Measurements from ENCODE around the gene ARHGAP19.
"Not testable (repeated sequence)": the region's sequence is repeated elsewhere in the genome, so short reads cannot be mapped to it uniquely, and the experiment has no call there.

The ARHGAP19 gene

GRCh38 chr10:97290076-97290475, 2.4 kb downstream of the ARHGAP19 start:
- H3K4me3 ChIP-seq (ENCODE audit: low read depth, low read length), result not testable (repeated sequence)

DNA sequence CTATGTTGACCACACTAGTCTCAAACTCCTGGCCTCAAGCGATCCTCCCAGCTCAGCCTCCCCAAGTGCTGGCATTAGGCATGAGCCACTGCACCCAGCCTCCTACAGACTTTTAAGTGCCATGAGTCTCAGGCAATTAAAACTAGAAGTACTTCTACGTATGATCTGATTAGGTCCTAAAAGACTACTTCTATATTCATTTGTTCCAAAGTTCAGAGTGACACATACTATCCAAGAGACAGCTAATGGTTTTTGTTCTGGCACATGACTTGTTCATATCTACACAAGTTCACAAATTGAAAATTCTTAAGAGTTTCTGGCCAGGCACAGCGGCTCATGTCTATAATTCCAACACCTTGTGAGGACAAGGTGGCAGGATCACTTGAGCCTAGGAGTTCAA, 11.7 kb downstream of the ARHGAP19 start:
- no peak overlapping the region for H3K4me3 ChIP-seq (ENCODE audit: low read depth, low read length)

DNA sequence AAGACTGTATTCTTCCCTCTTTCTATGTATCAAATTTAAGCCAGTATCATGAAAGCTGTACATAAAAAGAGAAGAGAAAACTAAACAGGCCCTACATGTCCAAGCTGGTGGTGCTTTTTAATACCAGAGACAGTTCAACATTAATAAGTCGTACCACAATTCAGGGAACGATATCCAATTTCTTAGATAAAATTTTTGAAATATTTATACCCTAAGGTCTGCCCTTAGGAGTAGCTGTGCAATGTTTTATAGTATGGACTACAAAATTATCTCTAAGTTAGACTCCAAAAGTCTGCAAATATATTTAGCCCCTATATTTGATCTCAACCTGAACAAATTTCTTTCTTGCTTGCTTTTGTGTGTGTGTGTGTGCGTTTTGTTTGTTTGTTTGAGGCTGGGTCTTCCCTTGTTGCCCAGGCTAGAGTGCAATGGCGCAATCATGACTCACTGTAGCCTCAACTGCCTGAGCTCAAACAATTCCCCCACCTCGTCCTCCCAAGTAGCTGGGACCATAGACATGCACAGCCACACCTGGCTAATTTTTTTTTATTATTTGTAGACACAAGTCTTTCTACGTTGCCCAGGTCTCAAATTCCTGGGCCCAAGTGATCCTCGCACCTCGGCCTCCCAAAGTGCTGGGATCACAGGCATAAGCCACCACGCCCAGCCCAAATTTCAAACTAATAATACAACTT, 13.2 kb downstream of the ARHGAP19 start:
- no peak overlapping the region for H3K4me3 ChIP-seq (ENCODE audit: low read depth, low read length)

DNA sequence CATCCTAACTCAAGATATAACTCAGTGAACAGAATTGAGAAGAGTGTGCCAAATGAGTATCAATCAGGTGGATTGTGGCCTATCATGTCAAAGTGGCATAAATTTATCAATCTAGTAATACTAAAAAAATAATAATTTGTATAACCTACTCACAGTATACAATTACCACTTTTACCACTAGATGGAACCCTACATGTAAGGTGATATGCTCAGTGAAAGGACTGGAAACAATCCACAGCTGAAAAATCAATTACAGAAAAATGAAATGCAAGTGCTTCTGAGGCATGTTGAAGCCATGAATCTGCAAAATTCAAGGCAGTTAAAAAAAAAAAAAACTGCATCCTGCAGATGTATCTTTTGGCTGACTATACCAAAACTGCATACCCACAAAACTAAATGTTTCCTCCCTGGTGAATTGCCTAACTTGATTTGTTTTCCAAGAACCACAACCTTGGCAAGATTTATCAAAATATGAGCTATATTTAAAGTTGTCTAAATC, 13.9 kb downstream of the ARHGAP19 start:
- H3K4me3 ChIP-seq (ENCODE audit: low read depth, low read length), result no peak overlapping the region

GRCh38 chr10:97277551-97277950, 14.9 kb downstream of the ARHGAP19 start:
- H3K4me3 ChIP-seq (ENCODE audit: low read depth, low read length), result no peak overlapping the region

GRCh38 chr10:97274828-97275227, 17.6 kb downstream of the ARHGAP19 start:
- no peak overlapping the region for H3K4me3 ChIP-seq (ENCODE audit: low read depth, low read length)

GRCh38 chr10:97273700-97274099, 18.7 kb downstream of the ARHGAP19 start:
- no peak overlapping the region for H3K4me3 ChIP-seq (ENCODE audit: low read depth, low read length)

GRCh38 chr10:97270523-97271154, 21.8 kb downstream of the ARHGAP19 start:
- H3K4me3 ChIP-seq (ENCODE audit: low read depth, low read length), result no peak overlapping the region

DNA sequence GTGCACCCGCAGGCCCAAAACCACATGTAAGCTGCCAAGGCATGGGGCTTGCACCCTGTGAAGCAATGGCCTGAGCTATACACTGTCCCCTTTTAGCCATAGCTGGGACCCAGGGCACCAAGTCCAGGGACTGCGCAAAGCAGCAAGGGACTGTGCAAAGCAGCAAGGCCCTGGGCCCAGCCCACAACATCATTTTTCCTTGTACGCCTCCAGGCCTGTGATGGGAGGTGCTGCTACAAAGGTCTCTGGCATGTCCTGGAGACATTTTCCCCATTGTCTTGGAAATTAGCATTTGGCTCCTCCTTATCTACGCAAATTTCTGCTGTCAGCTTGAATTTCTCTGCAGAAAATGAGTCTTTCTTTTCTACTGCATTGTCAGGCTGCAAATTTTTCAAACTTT, 24.8 kb downstream of the ARHGAP19 start:
- H3K4me3 ChIP-seq (ENCODE audit: low read depth, low read length), result no peak overlapping the region

GRCh38 chr10:97265095-97265494, 27.3 kb downstream of the ARHGAP19 start:
- not testable (repeated sequence) for H3K4me3 ChIP-seq (ENCODE audit: low read depth, low read length)

DNA sequence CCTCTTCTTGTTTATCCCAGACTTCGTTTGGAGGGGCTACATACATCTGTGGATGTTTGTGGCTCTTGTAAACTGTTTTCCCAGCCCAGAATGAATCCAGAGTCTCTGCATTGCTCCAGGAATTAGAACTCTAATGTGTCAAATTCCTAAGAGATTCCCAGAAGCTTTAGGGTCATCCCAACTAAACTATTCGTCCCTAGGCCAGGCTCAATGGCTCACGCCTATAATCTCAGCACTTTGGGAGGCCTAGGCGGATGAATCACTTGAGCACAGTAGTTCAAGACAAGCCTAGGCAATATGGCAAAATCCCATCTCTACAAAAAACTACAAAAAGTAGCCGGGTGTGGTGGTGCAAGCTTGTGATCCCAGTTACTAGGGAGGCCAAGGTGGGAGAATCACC, 28.5 kb downstream of the ARHGAP19 start:
- H3K4me3 ChIP-seq (ENCODE audit: low read depth, low read length), result no peak overlapping the region

DNA sequence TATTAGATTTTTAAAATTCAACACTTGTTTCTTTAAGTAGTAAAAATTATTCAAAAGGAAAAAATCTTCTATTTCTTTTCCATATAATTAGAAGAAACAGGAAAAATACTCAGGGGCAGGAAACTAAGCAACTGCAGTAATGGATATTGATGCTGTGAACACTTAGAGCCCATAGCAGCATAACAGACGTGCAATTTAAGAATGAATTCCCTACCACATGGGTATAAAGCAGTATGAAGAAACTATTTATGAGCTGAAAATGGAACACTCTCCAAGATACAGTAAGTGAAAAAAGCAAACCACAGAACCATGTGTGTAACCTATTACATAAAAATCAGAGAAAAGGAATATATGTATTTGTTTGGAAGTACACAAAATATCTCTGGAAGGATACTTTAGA, 30.8 kb downstream of the ARHGAP19 start:
- no peak overlapping the region for H3K4me3 ChIP-seq (ENCODE audit: low read depth, low read length)

DNA sequence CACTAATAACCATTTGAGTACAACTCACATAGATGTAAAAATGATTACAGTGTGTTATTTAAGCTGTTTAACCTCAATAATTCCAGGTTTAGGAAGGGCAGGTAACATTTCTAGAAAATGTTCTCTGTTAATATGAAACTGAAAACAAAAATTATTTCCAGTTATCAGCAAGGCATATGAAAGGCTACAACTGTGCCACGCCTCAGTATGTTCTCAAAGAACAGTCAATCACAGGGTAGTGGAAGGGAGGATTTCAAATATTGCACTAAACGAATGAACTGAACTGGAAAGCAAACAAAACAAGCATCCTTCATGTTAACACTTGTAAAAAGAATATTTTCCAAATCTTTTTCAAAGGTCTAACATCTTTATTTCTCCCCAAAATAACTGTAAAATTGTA, 31.3 kb downstream of the ARHGAP19 start:
- H3K4me3 ChIP-seq (ENCODE audit: low read depth, low read length), result no peak overlapping the region

DNA sequence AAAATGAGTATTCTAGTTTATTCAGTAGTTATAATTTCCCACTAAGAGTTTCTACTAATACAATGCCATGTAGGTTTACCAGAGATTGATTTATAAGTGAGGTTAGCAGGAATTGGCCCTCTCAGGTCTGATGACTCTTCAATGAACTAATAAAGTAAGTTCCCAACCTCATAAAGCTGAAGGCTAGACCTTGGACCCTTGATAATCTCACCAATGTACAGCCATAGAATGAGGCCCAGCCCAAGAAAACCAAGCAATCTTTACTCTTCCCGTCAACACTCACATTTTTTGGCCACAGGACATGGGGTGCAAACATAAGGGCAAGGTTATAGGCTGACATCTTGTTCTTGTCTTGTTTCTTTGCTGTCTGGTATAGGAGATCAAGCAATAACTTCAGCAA, 33.3 kb downstream of the ARHGAP19 start:
- H3K4me3 ChIP-seq (ENCODE audit: low read depth, low read length), result no peak overlapping the region

GRCh38 chr10:97256356-97256755, 36.1 kb downstream of the ARHGAP19 start:
- H3K4me3 ChIP-seq (ENCODE audit: low read depth, low read length), result no peak overlapping the region

- no peak overlapping the region for H3K4me3 ChIP-seq (ENCODE audit: low read depth, low read length)
Measured at GRCh38 chr10:97255512-97256293, 36.7 kb downstream of the ARHGAP19 start.

DNA sequence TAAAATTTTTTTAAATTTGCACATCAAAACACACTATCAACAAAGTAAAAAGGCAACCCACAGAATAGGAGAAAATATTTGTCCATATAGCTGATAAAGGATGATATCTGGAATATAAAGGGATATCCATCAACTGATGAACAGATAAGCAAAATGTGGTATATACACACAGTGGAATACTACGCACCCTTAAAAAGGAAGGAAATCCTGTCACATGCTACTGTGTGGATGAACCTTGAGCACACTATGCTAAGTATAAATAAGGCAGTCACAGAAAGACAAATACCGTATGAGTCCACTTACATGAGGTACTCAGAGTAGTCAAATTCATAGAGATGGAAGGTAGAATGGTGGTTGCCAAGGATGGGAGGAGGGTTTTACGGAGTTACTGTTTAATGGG, 37.7 kb downstream of the ARHGAP19 start:
- H3K4me3 ChIP-seq (ENCODE audit: low read depth, low read length), result no peak overlapping the region

- no peak overlapping the region for H3K4me3 ChIP-seq (ENCODE audit: low read depth, low read length)
Measured at GRCh38 chr10:97250952-97251351, 41.5 kb downstream of the ARHGAP19 start.

- H3K4me3 ChIP-seq (ENCODE audit: low read depth, low read length), result no peak overlapping the region
Measured at GRCh38 chr10:97243836-97244235, 48.6 kb downstream of the ARHGAP19 start.

DNA sequence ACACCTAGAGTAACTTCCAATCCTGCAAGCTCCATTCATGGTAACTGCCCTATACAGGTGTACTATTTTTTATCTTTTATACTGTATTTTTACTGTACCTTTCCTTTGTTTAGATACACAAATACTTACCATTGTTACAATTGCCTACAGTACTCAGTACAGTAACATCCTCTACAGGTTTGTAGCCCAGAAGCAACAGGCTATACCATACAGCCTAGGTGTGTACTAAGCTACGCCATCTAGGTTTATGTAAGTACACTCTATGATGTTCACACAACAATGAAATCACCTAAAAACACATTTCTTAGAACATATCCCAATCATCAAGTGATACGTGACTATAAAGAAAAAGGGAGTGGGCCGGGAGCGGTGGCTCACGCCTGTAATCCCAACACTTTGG, 53.6 kb downstream of the ARHGAP19 start:
- no peak overlapping the region for H3K4me3 ChIP-seq (ENCODE audit: low read depth, low read length)

- no peak overlapping the region for H3K4me3 ChIP-seq (ENCODE audit: low read depth, low read length)
Measured at GRCh38 chr10:97235353-97235752, 57.1 kb downstream of the ARHGAP19 start.

DNA sequence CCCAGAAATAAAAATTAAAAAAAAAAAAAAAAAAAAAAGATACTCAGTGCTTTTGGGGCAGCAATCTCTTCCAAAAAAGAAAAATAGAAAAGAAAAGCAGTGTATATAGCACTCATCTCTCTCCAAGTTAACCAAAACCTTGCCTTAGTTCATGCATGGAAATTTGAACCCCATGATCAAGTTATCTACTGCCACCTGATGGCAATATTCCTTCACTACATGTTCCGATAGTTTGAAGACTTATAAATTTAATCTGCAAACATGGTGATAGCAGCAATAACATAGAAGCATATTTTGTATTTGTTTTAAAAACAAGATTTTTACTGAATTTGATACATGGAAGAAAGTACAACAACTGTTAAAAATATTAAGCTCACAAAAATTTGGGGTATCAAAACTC, 58.0 kb downstream of the ARHGAP19 start:
- H3K4me3 ChIP-seq (ENCODE audit: low read depth, low read length), result no peak overlapping the region

Data from iPS-11a (cell line).